Right lobe of liver (tissue), 4 donors: ENCODE measurements around the gene MTCP1.

Experiments used
- POLR2A ChIP-seq: fragments of 450-650 bp; IDR thresholded peaks from one replicate; pipeline ENCODE4 v1.6.1; 2017; ENCODE audit warnings: antibody characterized with exemption, mild to moderate bottlenecking
- TF ChIP-seq, protein P1 (sequence below), 4 donors: fragments of 200-600 bp in 3 of 4; fragments of 450-650 bp in 1 of 4; IDR thresholded peaks; one replicate each; pipeline versions ENCODE4 v1.5.1 to v1.8.0; 2016 to 2022; ENCODE audit warnings: antibody characterized with exemption in 4 of 4, mild to moderate bottlenecking in 2 of 4
- donor health status: DM: no; HTN: no; CAD: no.
- donor health status: DM: no; HTN: no; CAD: no.
- donor health status: DM: no; HTN: yes; CAD: no.

DNA sequence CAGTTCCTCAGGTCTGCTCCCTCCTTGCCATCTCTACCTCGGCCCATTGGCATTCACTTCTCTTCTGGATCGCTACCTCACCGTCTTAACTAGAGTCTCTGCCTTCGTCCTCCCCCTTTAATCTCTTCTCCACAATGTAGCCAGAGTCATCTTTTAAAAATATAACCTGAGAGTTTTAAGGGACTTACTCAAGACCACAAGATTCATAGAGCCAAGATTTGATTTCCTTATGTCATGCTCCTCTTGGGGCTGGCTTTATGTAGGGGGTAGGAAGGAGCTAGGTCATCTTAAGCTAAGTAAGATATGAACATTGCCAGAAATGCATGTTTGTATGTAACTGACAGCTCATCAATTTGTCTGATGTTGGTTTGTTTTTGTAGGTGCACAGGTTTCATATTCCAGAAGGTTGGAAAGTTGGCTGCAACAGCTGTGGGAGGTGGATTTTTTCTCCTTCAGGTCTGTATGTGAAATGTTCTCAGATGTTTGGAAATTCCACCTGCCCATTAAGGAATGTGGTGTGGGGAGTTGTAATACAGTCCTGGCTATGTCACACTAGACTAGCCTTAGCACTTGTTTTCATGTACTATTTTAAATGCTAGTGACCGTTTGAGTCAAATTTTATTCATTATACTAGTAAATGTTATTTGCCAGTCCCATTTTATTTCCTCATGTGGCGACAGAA, 24.7 kb downstream of the MTCP1 start:
- TF ChIP-seq POLR2A = no peak
- TF ChIP-seq, protein P1, sequence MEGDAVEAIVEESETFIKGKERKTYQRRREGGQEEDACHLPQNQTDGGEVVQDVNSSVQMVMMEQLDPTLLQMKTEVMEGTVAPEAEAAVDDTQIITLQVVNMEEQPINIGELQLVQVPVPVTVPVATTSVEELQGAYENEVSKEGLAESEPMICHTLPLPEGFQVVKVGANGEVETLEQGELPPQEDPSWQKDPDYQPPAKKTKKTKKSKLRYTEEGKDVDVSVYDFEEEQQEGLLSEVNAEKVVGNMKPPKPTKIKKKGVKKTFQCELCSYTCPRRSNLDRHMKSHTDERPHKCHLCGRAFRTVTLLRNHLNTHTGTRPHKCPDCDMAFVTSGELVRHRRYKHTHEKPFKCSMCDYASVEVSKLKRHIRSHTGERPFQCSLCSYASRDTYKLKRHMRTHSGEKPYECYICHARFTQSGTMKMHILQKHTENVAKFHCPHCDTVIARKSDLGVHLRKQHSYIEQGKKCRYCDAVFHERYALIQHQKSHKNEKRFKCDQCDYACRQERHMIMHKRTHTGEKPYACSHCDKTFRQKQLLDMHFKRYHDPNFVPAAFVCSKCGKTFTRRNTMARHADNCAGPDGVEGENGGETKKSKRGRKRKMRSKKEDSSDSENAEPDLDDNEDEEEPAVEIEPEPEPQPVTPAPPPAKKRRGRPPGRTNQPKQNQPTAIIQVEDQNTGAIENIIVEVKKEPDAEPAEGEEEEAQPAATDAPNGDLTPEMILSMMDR (IDR thresholded peaks at IDR 0.05) = no peak
